H1 (cell line): ENCODE data around the gene MBD3L1. TPM values are rescaled to one million over a fixed set of nuclear protein-coding genes. Genes with fewer than 3 reads are reported as not detected.

Source experiments
- CTCF ChIA-PET: fragments of 300-600 bp; sonication (Branson Sonifier 250); formaldehyde crosslinking; loops from one replicate; lab custom pipeline; 2021; ENCODE audit not compliant: partially characterized antibody; lab: Charles Lee
- POLR2A ChIA-PET: fragments of 300-600 bp; sonication (Branson Sonifier 250); formaldehyde crosslinking; loops from one replicate; lab custom pipeline; 2021; ENCODE audit warnings: inconsistent platforms; ENCODE audit not compliant: partially characterized antibody; lab: Charles Lee
- DNase-seq, 2 experiments: peaks; one replicate each; pipeline versions ENCODE4 v3.0.0 to v3.0.0-alpha.2; 2010 to 2022; ENCODE audit warnings: low spot score in 2 of 2, low read depth in 1 of 2, mixed read lengths in 1 of 2
- FAIRE-seq: peaks from 2 replicates; lab custom pipeline; 2011; peaks lifted over from hg19 to GRCh38; lab: Jason Lieb, UNC
- H2AFZ ChIP-seq: 2 replicates; pipeline ENCODE4 v1.8.1; 2012; ENCODE audit warnings: low read length, inconsistent platforms
- H2AK5ac ChIP-seq: 2 replicates; pipeline ENCODE4 v1.6.1; 2013; ENCODE audit warnings: low read depth, low read length
- H2BK120ac ChIP-seq: replicated peaks from 2 replicates; pipeline ENCODE3; 2013; ENCODE audit warnings: low read depth, low read length, inconsistent platforms
- H2BK12ac ChIP-seq: 2 replicates; pipeline ENCODE4 v1.6.1; 2013; ENCODE audit warnings: low read depth, low read length
- H2BK15ac ChIP-seq: 2 replicates; pipeline ENCODE4 v1.6.1; 2013; ENCODE audit warnings: low read length
- H2BK20ac ChIP-seq: 2 replicates; pipeline ENCODE4 v1.6.1; 2013; ENCODE audit warnings: low read length
- H2BK5ac ChIP-seq: 2 replicates; pipeline ENCODE4 v1.6.1; 2013; ENCODE audit warnings: low read depth, low read length
- H3K14ac ChIP-seq: 2 replicates; pipeline ENCODE4 v1.6.1; 2013; ENCODE audit warnings: inconsistent platforms; ENCODE audit not compliant: insufficient read length
- H3K18ac ChIP-seq: 2 replicates; pipeline ENCODE4 v1.6.1; 2013; ENCODE audit warnings: low read length; ENCODE audit errors: extremely low read depth
- H3K23ac ChIP-seq: 2 replicates; pipeline ENCODE4 v1.6.1; 2013; ENCODE audit warnings: inconsistent platforms; ENCODE audit not compliant: insufficient read length
- H3K23me2 ChIP-seq: 2 replicates; pipeline ENCODE4 v1.6.1; 2013; ENCODE audit warnings: low read depth, low read length
- H3K27ac ChIP-seq: 2 replicates; pipeline ENCODE4 v1.6.1; 2011; ENCODE audit warnings: low read depth, low read length, inconsistent platforms
- H3K27me3 ChIP-seq, 4 experiments: replicated peaks in 1 of 4; 1 replicate in 1 of 4; 2 replicates in 3 of 4; pipeline versions ENCODE4 v1.6.1 to v1.8.1; 2011 to 2013; ENCODE audit warnings: low read length in 3 of 4, mild to moderate bottlenecking in 3 of 4, inconsistent platforms in 2 of 4, mixed read lengths in 2 of 4, moderate library complexity in 1 of 4; ENCODE audit not compliant: control insufficient read depth in 3 of 4, insufficient read depth in 3 of 4; ENCODE audit errors: extremely low read depth in 1 of 4
- H3K36me3 ChIP-seq, 4 experiments: 2 replicates each; pipeline versions ENCODE4 v1.6.1 to v1.8.1; 2011 to 2013; ENCODE audit warnings: mild to moderate bottlenecking in 4 of 4, low read length in 3 of 4, moderate library complexity in 2 of 4, control low read depth in 1 of 4, inconsistent platforms in 1 of 4; ENCODE audit not compliant: insufficient read depth in 4 of 4, control insufficient read depth in 2 of 4
- H3K4ac ChIP-seq: replicated peaks from 2 replicates; pipeline ENCODE3; 2013; ENCODE audit warnings: low read length, low read depth, mixed read lengths, inconsistent platforms; ENCODE audit not compliant: insufficient read length
- H3K4me1 ChIP-seq, 4 experiments: replicated peaks in 1 of 4; 1 replicate in 1 of 4; 2 replicates in 3 of 4; pipeline versions ENCODE4 v1.6.1 to v1.8.1; 2011 to 2013; ENCODE audit warnings: low read length in 3 of 4, inconsistent platforms in 2 of 4, mixed read lengths in 1 of 4; ENCODE audit not compliant: insufficient read depth in 4 of 4, control insufficient read depth in 3 of 4
- H3K4me2 ChIP-seq, 2 experiments: 2 replicates each; pipeline versions ENCODE4 v1.6.1 to v1.8.1; 2011 to 2013; ENCODE audit warnings: low read depth in 2 of 2, low read length in 2 of 2, control low read depth in 1 of 2, inconsistent platforms in 1 of 2, mild to moderate bottlenecking in 1 of 2; ENCODE audit not compliant: insufficient read depth in 1 of 2
- H3K4me3 ChIP-seq, 4 experiments: fragments of 200-600, 300-600 bp in 1 of 4; sonication (generic), shearing (Covaris generic), sonication (Bioruptor Twin) in 1 of 4; 2 replicates each; pipeline versions ENCODE4 v1.5.1 to v1.8.1; 2011 to 2016; ENCODE audit warnings: low read length in 4 of 4, low read depth in 3 of 4, control low read depth in 2 of 4, inconsistent platforms in 2 of 4, mild to moderate bottlenecking in 2 of 4, mixed read lengths in 1 of 4, moderate library complexity in 1 of 4; ENCODE audit not compliant: insufficient read depth in 2 of 4; ENCODE audit errors: extremely low read depth in 1 of 4
- H3K56ac ChIP-seq: replicated peaks from 2 replicates; pipeline ENCODE3; 2013; ENCODE audit warnings: low read depth, mild to moderate bottlenecking, mixed read lengths, low read length, inconsistent platforms; ENCODE audit not compliant: insufficient read length
- H3K79me1 ChIP-seq: 2 replicates; pipeline ENCODE4 v1.6.1; 2013; ENCODE audit warnings: low read depth, low read length, control low read depth
- H3K79me2 ChIP-seq, 2 experiments: 2 replicates each; pipeline versions ENCODE4 v1.6.1 to v1.8.1; 2012 to 2013; ENCODE audit warnings: low read length in 2 of 2, mild to moderate bottlenecking in 2 of 2, inconsistent platforms in 1 of 2; ENCODE audit not compliant: insufficient read depth in 2 of 2, control insufficient read depth in 1 of 2
- H3K9ac ChIP-seq, 4 experiments: replicated peaks in 1 of 4; 1 replicate in 1 of 4; 2 replicates in 3 of 4; pipeline versions ENCODE4 v1.6.1 to v1.8.1; 2011 to 2013; ENCODE audit warnings: low read depth in 3 of 4, low read length in 3 of 4, control low read depth in 2 of 4, mild to moderate bottlenecking in 2 of 4, moderate library complexity in 2 of 4, inconsistent platforms in 1 of 4; ENCODE audit errors: extremely low read depth in 1 of 4
- H3K9me3 ChIP-seq, 2 experiments: 2 replicates each; pipeline versions ENCODE4 v1.6.1 to v1.8.1; 2012 to 2013; ENCODE audit warnings: mild to moderate bottlenecking in 2 of 2, moderate library complexity in 2 of 2, control low read depth in 1 of 2, inconsistent platforms in 1 of 2, low read depth in 1 of 2, low read length in 1 of 2, mixed read lengths in 1 of 2; ENCODE audit not compliant: insufficient read depth in 2 of 2
- H4K20me1 ChIP-seq, 2 experiments: replicated peaks in 1 of 2; 2 replicates each; pipeline versions ENCODE3 to v1.8.1; 2011 to 2013; ENCODE audit warnings: inconsistent platforms in 2 of 2, low read length in 2 of 2, mild to moderate bottlenecking in 1 of 2; ENCODE audit not compliant: insufficient read depth in 2 of 2, control insufficient read depth in 1 of 2
- H4K5ac ChIP-seq: 2 replicates; pipeline ENCODE4 v1.6.1; 2013; ENCODE audit warnings: low read length, low read depth, mixed read lengths, inconsistent platforms; ENCODE audit not compliant: insufficient read length
- H4K8ac ChIP-seq: 2 replicates; pipeline ENCODE4 v1.8.0; 2013; ENCODE audit warnings: mild to moderate bottlenecking, moderate library complexity, low read length, inconsistent platforms; ENCODE audit not compliant: insufficient read depth; ENCODE audit errors: extremely low read depth
- H4K91ac ChIP-seq: replicated peaks from 2 replicates; pipeline ENCODE3; 2013; ENCODE audit warnings: low read length, mixed read lengths, inconsistent platforms; ENCODE audit not compliant: insufficient read length
- CEBPB ChIP-seq: IDR thresholded peaks from 2 replicates; pipeline ENCODE4 v1.6.1; 2012; ENCODE audit warnings: low read depth, low read length
- GTF2F1 ChIP-seq: IDR thresholded peaks from 2 replicates; pipeline ENCODE4 v1.6.1; 2012; ENCODE audit warnings: low read depth, low read length, improper control_type of control experiment, borderline replicate concordance
- KDM1A ChIP-seq: fragments of 200-600, 300-600 bp; sonication (generic); IDR thresholded peaks from 2 replicates; pipeline ENCODE4 v1.7.1; 2016; ENCODE audit warnings: mild to moderate bottlenecking, low read length, borderline replicate concordance
- WGBS, 2 experiments: shearing (Covaris generic) in 1 of 2; methylation state at CpG; one replicate each; pipeline versions ENCODE4 v1.1.6 to v1.1.7; 2013 to 2015; ENCODE audit warnings: low lambda C conversion rate in 2 of 2, mixed read lengths in 2 of 2, inconsistent platforms in 1 of 2, low coverage in 1 of 2, missing lambda C conversion rate in 1 of 2; ENCODE audit not compliant: insufficient replicate concordance in 2 of 2, insufficient coverage in 1 of 2, insufficient read length in 1 of 2; ENCODE audit errors: extremely low coverage in 1 of 2, missing lambda C conversion rate in 1 of 2; 5-methylcytosine and 5-hydroxymethylcytosine counted together
- polyA plus RNA-seq, 7 experiments: library from polyadenylated mRNA; depleted of rRNA in 3 of 7; stranded (reverse) in 5 of 7; unstranded in 2 of 7; fragments of >200 nt in 5 of 7; fragments of 200-250 nt in 2 of 7; gene quantifications; 1 replicate in 5 of 7; 2 replicates in 1 of 7; 4 replicates in 1 of 7; pipeline versions ENCODE4 v1.2.1 to v1.2.3, GENCODE V29; 2011 to 2013; ENCODE audit warnings: missing spikeins in 2 of 7, mixed read lengths in 2 of 7
- total RNA-seq: library from RNA; stranded (reverse); fragmentation: NEBNext Ultra II Directional; extraction: Animal tissue kit (Norgen Biotek cat#: 25700); gene quantifications from 2 replicates; pipeline ENCODE4 v1.2.1, GENCODE V29; 2021

MBD3L1 gene
- total and polyA plus RNA-seq, 2 of the 8 experiments (the other 6 are each of a cell fraction or from before 2014, with no cell fraction given) = not detected

DNA sequence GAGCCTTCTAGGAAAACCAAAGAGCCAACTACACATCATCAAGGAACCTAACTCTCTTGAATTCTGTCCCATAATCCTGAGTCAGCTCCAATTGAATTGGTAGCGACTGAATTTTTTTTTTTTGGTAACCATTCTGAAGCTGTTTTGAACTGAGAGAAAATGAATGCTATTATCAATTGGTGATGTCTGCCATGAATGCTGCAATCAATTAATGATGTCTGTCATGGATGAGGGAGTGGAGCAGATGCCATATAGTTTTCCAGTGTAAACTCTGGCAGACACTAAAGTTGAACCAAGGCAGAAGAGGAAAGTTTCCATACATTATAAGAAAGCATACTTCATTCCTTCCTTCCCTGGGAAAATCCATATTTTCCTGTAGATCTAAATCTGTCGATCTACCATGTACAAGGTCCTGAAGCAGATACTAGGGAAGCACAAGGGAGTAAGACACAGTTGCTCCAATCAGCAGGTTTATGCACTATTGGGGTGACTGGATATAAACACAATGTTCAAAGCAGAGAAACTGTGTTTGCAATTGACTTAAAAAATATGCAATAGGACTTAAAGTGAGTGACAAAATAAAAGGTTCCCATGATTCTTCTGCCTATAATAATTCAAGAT, 48.8 kb downstream of the MBD3L1 start:
- H3K27me3 ChIP-seq = no peaks in the 10 kb centered on the region
- CTCF ChIA-PET = no interaction called here
- peaks cover 3% of the 10 kb centered on the region; the same call in 1 of the 2 replicates for H3K23me2 ChIP-seq
- peaks cover 61 to 87% of the 10 kb centered on the region in 2 experiments for H3K9me3 ChIP-seq
- no peak overlapping the region for H3K14ac ChIP-seq
- H2BK120ac ChIP-seq = no peak overlapping the region
- no peak overlapping the region for H4K5ac ChIP-seq
- no peak overlapping the region for H2AK5ac ChIP-seq
- FAIRE-seq = no peak
- no peak overlapping the region for H4K91ac ChIP-seq
- H2BK5ac ChIP-seq = no peak overlapping the region
- H3K4me1 ChIP-seq = no peaks in the 10 kb centered on the region
- TF ChIP-seq KDM1A = no peak
- TF ChIP-seq CEBPB = no peak
- TF ChIP-seq GTF2F1 = no peak
- H3K4me2 ChIP-seq = no peak overlapping the region
- H3K4me3 ChIP-seq = no peak overlapping the region
- no peak overlapping the region for H2BK20ac ChIP-seq
- no peak overlapping the region for H3K23ac ChIP-seq
- no peaks in the 10 kb centered on the region for H3K79me2 ChIP-seq
- H4K8ac ChIP-seq = no peak overlapping the region
- no peak overlapping the region for H3K18ac ChIP-seq
- peaks cover 0 to 2% of the 10 kb centered on the region in 2 experiments for H4K20me1 ChIP-seq
- no peak for DNase-seq
- 44% methylated on average over 2 of the region's 2 CpGs; no CpG with 5 or more reads in 1 of the 2 experiments for WGBS, 2 experiments
- POLR2A ChIA-PET = no interaction called here
- no peak overlapping the region for H3K56ac ChIP-seq
- H3K36me3 ChIP-seq = peaks cover 0 to 3% (median 0%) of the 10 kb centered on the region in 4 experiments; a peak in 1 of 8 replicates
- no peak overlapping the region for H2BK15ac ChIP-seq
- H3K27ac ChIP-seq = no peak overlapping the region
- no peaks in the 10 kb centered on the region for H3K79me1 ChIP-seq
- no peak overlapping the region for H3K4ac ChIP-seq
- no peak overlapping the region for H3K9ac ChIP-seq
- H2BK12ac ChIP-seq = no peak overlapping the region
- H2AFZ ChIP-seq = no peak overlapping the region
